ENCODE measurements around the gene DDX20.
"Not testable (repeated sequence)": the region's sequence is repeated elsewhere in the genome, so short reads cannot be mapped to it uniquely, and the experiment has no call there.

DDX20 gene

DNA sequence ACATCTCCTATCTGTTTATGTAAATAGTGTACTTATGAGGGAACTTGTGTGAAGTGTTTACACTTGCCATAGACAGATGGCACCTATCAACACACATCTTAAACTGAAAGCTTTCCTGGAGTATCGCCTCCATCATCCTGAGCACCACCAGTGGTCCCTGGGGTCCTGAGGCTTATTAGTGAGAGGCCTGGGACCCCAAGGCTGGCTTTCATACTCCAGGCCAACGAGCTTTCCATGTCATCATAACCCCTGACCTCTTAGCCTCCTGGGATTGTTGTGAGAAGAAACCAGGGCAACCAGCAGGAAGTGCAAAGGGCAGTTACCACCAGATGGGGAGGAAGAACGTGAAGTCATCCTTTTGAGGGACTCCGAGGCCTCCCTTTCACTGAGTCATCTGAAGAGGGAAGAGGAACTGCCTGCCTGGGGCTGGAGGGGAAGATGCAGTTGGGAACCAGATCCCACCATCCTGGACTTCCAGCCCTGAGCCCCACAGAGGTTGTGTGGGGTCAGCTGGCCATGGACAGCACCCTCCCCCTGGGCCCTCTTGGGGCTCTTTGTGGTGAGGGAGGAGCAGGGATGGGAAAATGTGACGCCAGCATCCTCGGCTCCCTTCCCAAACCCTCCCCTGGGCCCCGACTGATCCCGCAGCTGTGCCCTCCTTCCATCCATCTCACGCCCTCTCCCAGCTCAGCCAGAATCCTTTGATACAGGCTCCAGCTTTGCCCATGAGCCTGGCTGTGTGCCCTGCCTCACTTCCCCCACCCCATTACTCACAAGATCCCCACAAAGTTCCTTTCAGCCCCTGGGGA lies 22.3 kb upstream of the DDX20 start:
- DNase-seq: peak; percentile 83

DNA sequence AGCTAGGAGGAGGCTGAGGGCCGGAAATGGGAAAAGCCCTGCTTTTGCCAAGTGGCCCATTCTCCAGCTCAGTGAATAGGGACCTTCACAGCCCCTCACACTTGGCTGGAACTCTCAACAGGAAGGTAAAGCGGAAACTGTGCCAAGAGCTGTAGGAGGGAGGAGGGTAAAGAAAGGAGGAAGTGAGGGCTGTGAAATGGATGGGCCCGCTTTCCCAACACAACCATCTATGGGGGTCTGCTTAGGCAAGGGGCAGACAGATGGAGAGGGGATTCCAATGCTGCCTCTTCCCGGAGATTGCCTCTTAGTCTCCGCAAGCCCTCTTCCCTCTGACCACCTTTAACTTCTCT lies 21.7 kb upstream of the DDX20 start:
- DNase-seq: no peak

DNA sequence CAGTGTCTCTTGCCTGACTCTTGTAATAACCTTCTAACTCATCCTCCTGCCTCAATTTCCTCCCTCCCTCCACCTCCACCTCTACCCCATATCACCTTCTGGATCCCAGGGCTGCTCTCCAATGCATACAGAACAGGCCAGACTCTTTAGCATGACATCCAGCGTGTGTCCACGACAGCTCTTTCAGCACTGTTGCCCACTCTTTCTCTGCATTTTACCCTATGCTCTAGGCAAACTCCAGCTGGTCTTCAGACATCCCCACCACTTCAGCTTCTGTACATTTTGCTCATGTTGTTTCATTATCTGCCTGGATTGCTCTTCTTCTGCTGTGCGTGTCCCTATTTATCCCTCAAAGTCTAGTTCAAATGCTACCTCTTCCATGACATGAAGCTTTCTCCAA lies 21.3 kb upstream of the DDX20 start:
- DNase-seq: no peak

- DNase-seq: no peak
These were observed 20.8 kb upstream of the DDX20 start for GRCh38 chr1:111734856-111735255.

GRCh38 chr1:111735321-111735720 lies 20.4 kb upstream of the DDX20 start:
- DNase-seq: peak; percentile 38

- no peak for DNase-seq
These were observed 19.7 kb upstream of the DDX20 start for GRCh38 chr1:111735858-111736544.

DNA sequence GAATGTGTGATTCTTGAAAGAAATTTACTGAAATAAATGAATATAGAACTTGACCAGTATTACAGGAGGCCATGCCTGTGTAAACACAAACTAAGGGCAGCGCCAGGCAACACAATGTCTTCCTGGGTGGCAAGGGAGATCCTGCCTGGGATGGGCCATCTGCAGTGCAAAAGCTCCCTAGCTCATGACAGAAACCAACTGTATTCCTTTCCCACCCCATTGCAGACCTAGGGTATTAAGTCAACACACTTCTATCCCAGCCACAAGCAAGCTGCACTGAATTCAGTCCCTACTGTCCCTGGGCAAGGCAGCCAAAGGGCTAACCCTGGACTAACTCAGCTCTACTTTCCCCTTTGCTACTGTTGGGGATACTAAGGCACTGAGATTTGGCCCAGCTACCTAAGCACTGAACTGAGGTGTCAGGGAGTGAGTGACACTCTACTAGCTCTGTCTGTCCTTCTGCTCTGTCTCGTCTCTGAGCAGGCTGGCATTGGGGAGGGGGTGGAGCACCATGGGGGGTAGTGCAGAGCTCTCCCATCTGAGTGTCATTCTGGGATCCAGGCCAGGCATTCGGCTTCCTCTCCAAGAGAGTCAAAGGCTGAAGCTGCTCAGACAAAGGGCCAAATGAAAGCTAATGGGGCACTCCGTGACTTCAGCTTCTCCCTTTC lies 19.0 kb upstream of the DDX20 start:
- peak; percentile 74 for DNase-seq

- DNase-seq: peak; percentile 57
These were observed 18.2 kb upstream of the DDX20 start for GRCh38 chr1:111737216-111738132.

DNA sequence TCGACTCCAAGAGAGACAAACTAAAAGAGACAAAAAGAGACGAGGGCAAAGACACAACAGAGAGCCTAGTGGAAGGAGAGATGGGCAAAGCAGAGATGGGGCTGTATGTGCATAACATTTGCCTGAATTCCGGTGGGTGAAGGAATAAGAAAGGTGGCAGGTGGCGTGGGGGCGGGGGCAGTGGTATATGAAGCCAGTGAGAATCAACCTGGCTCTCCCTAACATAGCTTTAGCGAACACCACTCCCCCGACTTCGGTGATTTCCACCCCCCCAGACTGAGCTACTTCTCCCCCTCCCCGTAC lies 17.6 kb upstream of the DDX20 start:
- DNase-seq: no peak

- DNase-seq: peak; percentile 66
These were observed 17.1 kb upstream of the DDX20 start for GRCh38 chr1:111738436-111739193.

DNA sequence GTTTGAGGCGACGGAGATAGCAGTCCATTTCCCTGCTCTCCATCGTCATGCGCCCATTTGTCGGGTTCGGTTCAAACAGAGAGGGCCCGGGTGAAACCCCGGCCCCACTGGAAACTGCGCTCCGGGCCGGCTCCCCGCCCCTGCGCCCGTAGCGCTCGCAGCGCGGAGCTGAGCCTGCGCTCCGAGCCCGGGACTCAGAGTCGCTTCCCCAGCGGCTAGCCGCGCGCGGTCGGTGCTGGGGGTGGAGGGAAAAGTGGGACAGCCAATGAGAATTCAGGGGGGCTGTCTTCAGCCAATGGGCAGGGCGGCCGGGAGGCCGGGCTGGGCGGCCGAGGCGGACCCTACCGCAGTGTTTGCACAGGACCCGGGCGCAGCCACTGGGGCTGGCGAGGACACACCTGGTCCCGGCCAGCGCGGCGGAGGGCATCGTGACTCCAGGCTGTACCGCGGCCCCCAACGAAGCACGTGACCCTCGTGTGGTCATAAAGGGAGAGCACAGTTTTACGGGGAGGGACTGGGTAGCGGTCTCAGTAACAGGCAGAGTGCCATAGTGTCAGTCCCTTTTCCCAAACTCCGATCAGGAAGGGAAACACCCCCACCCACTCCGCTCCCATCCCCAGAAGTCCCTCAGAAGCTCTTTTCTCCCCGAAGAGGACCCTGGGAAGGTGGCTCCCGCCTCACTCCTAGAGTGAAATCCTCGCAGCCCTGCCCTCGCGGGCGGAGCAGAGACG lies 16.3 kb upstream of the DDX20 start, which contains the start of gene INKA2:
TSS of gene INKA2 (minus strand) at position 202 of the 731 bp plus-strand sequence. CDS start at position 49, 153 bp downstream.
- peak; percentile 89 for DNase-seq

- DNase-seq: peak; percentile 77
These were observed 15.6 kb upstream of the DDX20 start for GRCh38 chr1:111739925-111740765.

GRCh38 chr1:111742292-111742691 lies 13.4 kb upstream of the DDX20 start:
- DNase-seq: not testable (repeated sequence)

GRCh38 chr1:111742938-111743549 lies 12.7 kb upstream of the DDX20 start:
- peak; percentile 84 for DNase-seq

DNA sequence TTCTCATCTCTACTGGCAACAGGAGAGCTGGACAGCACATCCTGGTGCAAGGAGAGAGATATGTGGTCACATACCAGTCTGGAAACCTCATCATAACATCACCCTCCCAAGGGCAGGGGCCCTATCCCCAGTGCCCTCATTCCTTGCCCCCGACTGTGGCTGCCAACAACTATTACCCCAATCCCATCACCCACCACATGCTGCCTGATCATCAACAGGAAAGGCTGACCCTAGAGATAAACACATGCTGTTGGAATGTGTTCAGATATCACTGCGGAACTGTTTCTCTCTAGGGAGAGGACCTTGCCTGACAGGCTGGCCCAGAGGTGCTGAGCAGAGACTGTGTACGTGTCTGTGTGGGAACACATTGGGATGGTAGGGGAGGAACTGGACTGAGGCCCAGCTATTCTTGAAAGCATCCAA lies 12.0 kb upstream of the DDX20 start:
- DNase-seq: peak; percentile 94

- DNase-seq: no peak
These were observed 9.8 kb upstream of the DDX20 start for GRCh38 chr1:111745675-111746613.

- no peak for DNase-seq
These were observed 9.1 kb upstream of the DDX20 start for GRCh38 chr1:111746614-111746999.

DNA sequence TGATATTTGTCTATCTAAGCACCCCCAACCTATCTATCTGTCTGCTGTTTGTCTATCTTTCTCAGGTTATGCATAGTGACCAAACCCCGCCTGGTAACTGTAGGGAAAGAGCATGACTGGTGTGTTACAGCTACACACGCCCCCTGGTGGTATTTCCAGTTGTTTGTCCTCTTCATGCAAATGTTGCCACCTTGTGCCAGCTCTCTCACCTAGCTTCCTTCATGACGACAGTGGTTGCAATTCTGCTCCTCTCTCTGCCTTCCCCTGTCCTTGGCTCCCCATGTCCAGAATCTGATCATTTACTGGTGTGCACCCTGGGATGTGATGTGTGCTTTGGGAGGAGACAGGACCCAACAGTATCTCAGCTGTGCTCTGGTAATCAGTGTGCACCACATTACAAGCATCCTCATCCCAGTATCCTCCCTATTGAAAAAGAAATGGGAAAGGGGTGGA lies 8.4 kb upstream of the DDX20 start:
- DNase-seq: peak; percentile 73
